IMR-90 (cell line): Measurements from ENCODE around the gene C1QTNF8.

ENCODE experiments used
- BHLHE40 ChIP-seq: fragments of 150-350 bp; IDR thresholded peaks from 2 replicates; pipeline ENCODE4 v1.6.1; 2016; ENCODE audit warnings: mild to moderate bottlenecking, low read depth, low read length
- CHD1 ChIP-seq: IDR thresholded peaks from 2 replicates; pipeline ENCODE4 v1.6.1; 2012; ENCODE audit warnings: low read depth, low read length, improper control_type of control experiment
- POLR2A ChIP-seq: IDR thresholded peaks from 2 replicates; pipeline ENCODE4 v1.6.1; 2012; ENCODE audit warnings: mild to moderate bottlenecking, low read depth, low read length
- RAD21 ChIP-seq: IDR thresholded peaks from 2 replicates; pipeline ENCODE4 v1.6.1; 2012; ENCODE audit warnings: low read length, improper control_type of control experiment
- RCOR1 ChIP-seq: IDR thresholded peaks from 2 replicates; pipeline ENCODE4 v1.6.1; 2012; ENCODE audit warnings: mild to moderate bottlenecking, low read length, improper control_type of control experiment; ENCODE audit not compliant: insufficient replicate concordance
- TF ChIP-seq, protein P1 (sequence below): conservative IDR thresholded peaks from 2 replicates; pipeline ENCODE4 v1.5.1; 2012; ENCODE audit warnings: mild to moderate bottlenecking, low read depth, low read length, improper control_type of control experiment
- TF ChIP-seq, protein P2 (sequence below): fragments of 150-350 bp; IDR thresholded peaks from 2 replicates; pipeline ENCODE4 v1.6.1; 2017; ENCODE audit warnings: mild to moderate bottlenecking, antibody characterized with exemption, low read length, low read depth

DNA sequence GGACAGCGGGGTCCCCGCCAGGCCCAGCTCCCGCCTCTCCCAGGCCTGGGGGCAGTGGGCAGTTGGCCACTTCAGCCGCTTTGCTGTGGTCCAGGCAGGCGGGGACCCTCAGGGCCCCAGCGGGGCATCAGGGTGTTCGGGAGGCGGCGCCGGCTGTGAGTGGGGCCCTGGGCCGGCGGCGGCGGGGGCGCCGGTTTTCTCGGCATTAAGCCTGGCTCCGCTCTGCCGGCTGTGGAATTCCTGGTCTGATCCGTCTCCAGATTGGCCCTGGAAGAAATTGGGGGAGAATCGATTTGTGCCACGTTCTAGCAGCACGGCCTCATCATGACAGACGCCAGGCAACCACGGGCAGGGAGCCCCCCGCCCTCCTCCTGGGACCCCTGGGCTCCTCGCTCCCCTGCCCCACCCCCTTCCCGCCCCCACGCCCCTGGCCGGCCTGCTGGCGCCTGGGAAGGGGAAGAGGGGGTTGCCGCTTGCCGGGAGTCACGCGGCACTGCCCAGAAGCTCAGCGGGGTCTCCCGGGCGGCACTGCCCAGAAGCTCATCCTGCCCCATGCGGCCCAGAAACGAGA, 52.1 kb downstream of the C1QTNF8 start:
- no peak for TF ChIP-seq CHD1
- no peak for TF ChIP-seq RCOR1
- TF ChIP-seq, protein P1, sequence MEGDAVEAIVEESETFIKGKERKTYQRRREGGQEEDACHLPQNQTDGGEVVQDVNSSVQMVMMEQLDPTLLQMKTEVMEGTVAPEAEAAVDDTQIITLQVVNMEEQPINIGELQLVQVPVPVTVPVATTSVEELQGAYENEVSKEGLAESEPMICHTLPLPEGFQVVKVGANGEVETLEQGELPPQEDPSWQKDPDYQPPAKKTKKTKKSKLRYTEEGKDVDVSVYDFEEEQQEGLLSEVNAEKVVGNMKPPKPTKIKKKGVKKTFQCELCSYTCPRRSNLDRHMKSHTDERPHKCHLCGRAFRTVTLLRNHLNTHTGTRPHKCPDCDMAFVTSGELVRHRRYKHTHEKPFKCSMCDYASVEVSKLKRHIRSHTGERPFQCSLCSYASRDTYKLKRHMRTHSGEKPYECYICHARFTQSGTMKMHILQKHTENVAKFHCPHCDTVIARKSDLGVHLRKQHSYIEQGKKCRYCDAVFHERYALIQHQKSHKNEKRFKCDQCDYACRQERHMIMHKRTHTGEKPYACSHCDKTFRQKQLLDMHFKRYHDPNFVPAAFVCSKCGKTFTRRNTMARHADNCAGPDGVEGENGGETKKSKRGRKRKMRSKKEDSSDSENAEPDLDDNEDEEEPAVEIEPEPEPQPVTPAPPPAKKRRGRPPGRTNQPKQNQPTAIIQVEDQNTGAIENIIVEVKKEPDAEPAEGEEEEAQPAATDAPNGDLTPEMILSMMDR = no peak
- TF ChIP-seq RAD21 = no peak
- TF ChIP-seq BHLHE40 = no peak
- TF ChIP-seq, protein P2, sequence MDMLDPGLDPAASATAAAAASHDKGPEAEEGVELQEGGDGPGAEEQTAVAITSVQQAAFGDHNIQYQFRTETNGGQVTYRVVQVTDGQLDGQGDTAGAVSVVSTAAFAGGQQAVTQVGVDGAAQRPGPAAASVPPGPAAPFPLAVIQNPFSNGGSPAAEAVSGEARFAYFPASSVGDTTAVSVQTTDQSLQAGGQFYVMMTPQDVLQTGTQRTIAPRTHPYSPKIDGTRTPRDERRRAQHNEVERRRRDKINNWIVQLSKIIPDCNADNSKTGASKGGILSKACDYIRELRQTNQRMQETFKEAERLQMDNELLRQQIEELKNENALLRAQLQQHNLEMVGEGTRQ = no peak
- TF ChIP-seq POLR2A = no peak
